T47D (cell line): ENCODE data around the gene CNIH3.

Source experiments
- DNase-seq, 2 experiments: peaks; one replicate each; pipeline versions ENCODE4 v3.0.0 to v3.0.0-alpha.2; 2011 to 2012; ENCODE audit warnings: low read depth in 1 of 2, low spot score in 1 of 2
- JUND ChIP-seq: IDR thresholded peaks from 2 replicates; pipeline ENCODE4 v1.6.1; 2012; ENCODE audit warnings: low read depth
- in situ Hi-C: cut with HindIII; loops from 2 replicates; pipeline ENCODE4 v1.10.0; 2016; ENCODE audit warnings: low sequenced_read_pairs, low pct_unique_long_range_greater_than_20kb

CNIH3 gene

GRCh38 chr1:224789311-224789710 is 173.2 kb downstream of the CNIH3 start:
- no peak for TF ChIP-seq JUND
- DNase-seq = no peak
- in situ Hi-C loops = no loop called here
